HepG2 (cell line): ENCODE results near the gene GALR2. TPM values are rescaled to one million over a fixed set of nuclear protein-coding genes. Genes with fewer than 3 reads are reported as not detected.
A peak's percentile ranks its signal among the peaks of the same experiment; 100 is the strongest.

Experiments used
- ATAC-seq: fragments of 200-7000 bp; cut with Tn5 transposase; 3 replicates; pipeline ENCODE4 v1.9.1; 2020; ENCODE audit warnings: mild to moderate bottlenecking, moderate library complexity
- BruUV-seq: library from RNA; stranded (reverse); fragments of 400-500 nt; replicated peaks from 2 replicates; lab custom pipeline; 2021; lab: Mats Ljungman, UMichigan
- CTCF ChIA-PET: fragments of 300-600 bp; formaldehyde crosslinking; extraction: SDS; loops from one replicate; lab custom pipeline; 2021; ENCODE audit warnings: low total read pairs, inconsistent platforms, low intra/inter-chr PET ratio; lab: Yijun Ruan, JAX
- POLR2A ChIA-PET: fragments of 350-600 bp; sonication (Branson Sonifier 250); formaldehyde crosslinking; loops from one replicate; lab custom pipeline; 2020; ENCODE audit warnings: antibody characterized with exemption, inconsistent platforms; lab: Yijun Ruan, JAX
- DNase-seq: peaks from one replicate; pipeline ENCODE4 v3.0.0-alpha.2; 2015; ENCODE audit warnings: low spot score
- FAIRE-seq: peaks from 3 replicates; lab custom pipeline; 2011; peaks lifted over from hg19 to GRCh38; lab: Jason Lieb, UNC
- H2AFZ ChIP-seq: one replicate; pipeline ENCODE4 v1.6.1; 2011; ENCODE audit warnings: low read length, inconsistent platforms
- H3K27ac ChIP-seq: fragments of 300-600 bp; 3 replicates; pipeline ENCODE4 v1.8.0; 2011; ENCODE audit warnings: mixed run types, mild to moderate bottlenecking, mixed read lengths, low read length, inconsistent platforms; ENCODE audit not compliant: insufficient read depth; ENCODE audit errors: extremely low read length
- H3K27me3 ChIP-seq, 2 experiments: fragments of 200-600 bp in 1 of 2; 2 replicates in 1 of 2; 3 replicates in 1 of 2; pipeline versions ENCODE4 v1.6.0 to v1.8.0; 2011; ENCODE audit warnings: low read length in 2 of 2, mild to moderate bottlenecking in 2 of 2, moderate library complexity in 2 of 2, inconsistent platforms in 1 of 2; ENCODE audit not compliant: insufficient read depth in 2 of 2, control insufficient read depth in 1 of 2
- H3K36me3 ChIP-seq, 2 experiments: fragments of 200-600 bp in 1 of 2; replicated peaks in 1 of 2; 2 replicates in 1 of 2; 3 replicates in 1 of 2; pipeline versions ENCODE4 v1.5.1 to v1.8.0; 2011; ENCODE audit warnings: low read length in 2 of 2, inconsistent platforms in 1 of 2; ENCODE audit not compliant: insufficient read depth in 2 of 2, control insufficient read depth in 1 of 2
- H3K4me1 ChIP-seq: 2 replicates; pipeline ENCODE4 v1.5.1; 2012; ENCODE audit warnings: low read length, inconsistent platforms; ENCODE audit not compliant: insufficient read depth
- H3K4me2 ChIP-seq: 2 replicates; pipeline ENCODE4 v1.6.0; 2011; ENCODE audit warnings: low read depth, low read length, inconsistent platforms
- H3K4me3 ChIP-seq, 3 experiments: fragments of 200-600 bp in 1 of 3; sonication (generic), shearing (Covaris generic) in 1 of 3; replicated peaks in 1 of 3; 2 replicates each; pipeline ENCODE4 v1.5.1; 2011 to 2016; ENCODE audit warnings: low read length in 3 of 3, inconsistent platforms in 2 of 3, low read depth in 2 of 3, mild to moderate bottlenecking in 2 of 3, control low read depth in 1 of 3, mixed read lengths in 1 of 3; ENCODE audit not compliant: insufficient read depth in 1 of 3
- H3K79me2 ChIP-seq: one replicate; pipeline ENCODE4 v1.6.1; 2011; ENCODE audit warnings: low read length, inconsistent platforms; ENCODE audit not compliant: insufficient read depth
- H3K9ac ChIP-seq: 2 replicates; pipeline ENCODE4 v1.6.0; 2011; ENCODE audit warnings: mild to moderate bottlenecking, low read depth, low read length, inconsistent platforms; ENCODE audit not compliant: insufficient read depth
- H3K9me3 ChIP-seq: 2 replicates; pipeline ENCODE4 v1.5.1; 2012; ENCODE audit warnings: mild to moderate bottlenecking, low read length
- H4K20me1 ChIP-seq: 2 replicates; pipeline ENCODE4 v1.6.0; 2011; ENCODE audit warnings: inconsistent platforms, mild to moderate bottlenecking, low read length, moderate library complexity; ENCODE audit not compliant: insufficient read depth
- AGO2 ChIP-seq: fragments of 200-400 bp; formaldehyde crosslinking; optimal IDR thresholded peaks from 2 replicates; pipeline ENCODE3; 2017; ENCODE audit warnings: mild to moderate bottlenecking, low read depth, low read length, moderate library complexity
- BCL3 ChIP-seq: sonication (generic); formaldehyde crosslinking; IDR thresholded peaks from 2 replicates; pipeline ENCODE4 v1.5.1; 2020; ENCODE audit warnings: mild to moderate bottlenecking, missing genetic modification reagents, moderate library complexity
- ELF3 ChIP-seq: IDR thresholded peaks from 2 replicates; pipeline ENCODE4 v1.6.1; 2016; ENCODE audit warnings: missing genetic modification reagents, missing compliant biosample characterization
- ETV6 ChIP-seq: sonication (generic); formaldehyde crosslinking; conservative IDR thresholded peaks from 2 replicates; pipeline ENCODE4 v1.4.0; 2020; ENCODE audit warnings: missing genetic modification reagents
- HDAC2 ChIP-seq: sonication (generic); formaldehyde crosslinking; IDR thresholded peaks from 2 replicates; pipeline ENCODE4 v1.4.0; 2020; ENCODE audit warnings: missing genetic modification reagents
- HNF4G ChIP-seq, 2 experiments: sonication (generic) in 1 of 2; formaldehyde crosslinking in 1 of 2; IDR thresholded peaks; 2 replicates each; pipeline versions ENCODE4 v1.4.0 to v1.6.1; 2011 to 2020; ENCODE audit warnings: borderline replicate concordance in 2 of 2, low read depth in 2 of 2, mild to moderate bottlenecking in 2 of 2, low read length in 1 of 2, missing genetic modification reagents in 1 of 2, moderate library complexity in 1 of 2
- KDM6A ChIP-seq: IDR thresholded peaks from 2 replicates; pipeline ENCODE4 v1.6.1; 2016; ENCODE audit warnings: low read depth
- KLF16 ChIP-seq, 2 experiments: sonication (generic) in 1 of 2; formaldehyde crosslinking in 1 of 2; IDR thresholded peaks; 2 replicates each; pipeline versions ENCODE4 v1.6.1 to v1.8.0; 2016 to 2023; ENCODE audit warnings: missing genetic modification reagents in 2 of 2, missing compliant biosample characterization in 1 of 2
- KMT2A ChIP-seq: sonication (generic); formaldehyde crosslinking; IDR thresholded peaks from 2 replicates; pipeline ENCODE4 v1.4.0; 2020; ENCODE audit warnings: missing genetic modification reagents
- MTF2 ChIP-seq: sonication (generic); formaldehyde crosslinking; IDR thresholded peaks from 2 replicates; pipeline ENCODE4 v1.5.0; 2020; ENCODE audit warnings: missing genetic modification reagents, borderline replicate concordance
- POLR2AphosphoS2 ChIP-seq: IDR thresholded peaks from 2 replicates; pipeline ENCODE4 v1.6.1; 2011; ENCODE audit warnings: low read depth, low read length, improper control_type of control experiment
- RORA ChIP-seq: sonication (generic); formaldehyde crosslinking; IDR thresholded peaks from 2 replicates; pipeline ENCODE4 v1.5.0; 2020; ENCODE audit warnings: mild to moderate bottlenecking, missing genetic modification reagents, moderate library complexity
- SNAPC2 ChIP-seq: sonication (generic); formaldehyde crosslinking; IDR thresholded peaks from 2 replicates; pipeline ENCODE4 v1.8.1; 2022; ENCODE audit warnings: mild to moderate bottlenecking, missing genetic modification reagents
- SNRNP70 ChIP-seq: fragments of 200-400 bp; formaldehyde crosslinking; IDR thresholded peaks from 2 replicates; pipeline ENCODE4 v1.6.1; 2017; ENCODE audit warnings: mild to moderate bottlenecking, low read depth, low read length, moderate library complexity
- TBL1XR1 ChIP-seq: fragments of 150-350 bp; IDR thresholded peaks from 2 replicates; pipeline ENCODE4 v1.6.1; 2014; ENCODE audit warnings: borderline replicate concordance, low read length; ENCODE audit not compliant: partially characterized antibody
- TRAFD1 ChIP-seq: sonication (generic); formaldehyde crosslinking; IDR thresholded peaks from 2 replicates; pipeline ENCODE4 v1.5.1; 2020; ENCODE audit warnings: missing genetic modification reagents, mild to moderate bottlenecking, borderline replicate concordance
- ZBTB33 ChIP-seq: sonication (generic); formaldehyde crosslinking; IDR thresholded peaks from 2 replicates; pipeline ENCODE4 v1.4.0; 2020; ENCODE audit warnings: missing genetic modification reagents
- ZEB1 ChIP-seq: IDR thresholded peaks from 2 replicates; pipeline ENCODE4 v1.6.1; 2012; ENCODE audit warnings: mild to moderate bottlenecking, low read depth, inconsistent platforms; ENCODE audit not compliant: insufficient replicate concordance
- ZNF878 ChIP-seq: sonication (generic); formaldehyde crosslinking; IDR thresholded peaks from 2 replicates; pipeline ENCODE4 v1.8.1; 2023; ENCODE audit warnings: mild to moderate bottlenecking, missing genetic modification reagents, moderate library complexity
- WGBS: methylation state at CpG from one replicate; pipeline ENCODE4 v1.1.6; 2017; ENCODE audit warnings: low lambda C conversion rate; 5-methylcytosine and 5-hydroxymethylcytosine counted together
- in situ Hi-C: cut with HindIII; loops from 2 replicates; pipeline ENCODE4 v1.10.0; 2017; ENCODE audit warnings: low pct_unique_long_range_greater_than_20kb; ENCODE audit not compliant: extremely low pct_ligation_motif_present
- intact Hi-C: fragments of 100-400 bp; cut with micrococcal nuclease; formaldehyde crosslinking; loops from one replicate; pipeline ENCODE4 v1.10.0; 2022; ENCODE audit not compliant: unreplicated experiment
- polyA plus RNA-seq, 8 experiments: library from polyadenylated mRNA; depleted of rRNA in 3 of 8; stranded (reverse) in 7 of 8; unstranded in 1 of 8; fragments of >200 nt; fragmentation: Illumina TruSeq in 4 of 8; extraction: Trizol in 4 of 8; gene quantifications; 2 replicates each; pipeline versions ENCODE4 v1.2.1 to v1.2.3, GENCODE V29; 2011 to 2016; ENCODE audit warnings: low read depth in 4 of 8, missing spikeins in 1 of 8, mixed read lengths in 1 of 8; ENCODE audit not compliant: insufficient read depth in 1 of 8
- total RNA-seq, 5 experiments: library from RNA; depleted of rRNA; stranded (reverse); fragments of >200 nt; fragmentation: Illumina TruSeq; extraction: Trizol; gene quantifications; 2 replicates each; pipeline ENCODE4 v1.2.3, GENCODE V29; 2016; ENCODE audit warnings: low read depth in 1 of 5

The GALR2 gene
- total and polyA plus RNA-seq, 2 of the 13 experiments (the other 11 are each of a cell fraction or from before 2014, with no cell fraction given): 0.48 to 0.58 TPM

- no peak for DNase-seq
- H2AFZ ChIP-seq: no peak overlapping the region
- no TSS peak for BruUV-seq
- H3K36me3 ChIP-seq: no peaks in the 10 kb centered on the region
- ATAC-seq: no peak
- no peak overlapping the region; a peak in 1 of 6 replicates for H3K4me3 ChIP-seq
- H3K27ac ChIP-seq: no peak overlapping the region
- H3K79me2 ChIP-seq: peaks cover 2% of the 10 kb centered on the region
- in situ Hi-C loops: no loop called here
- H3K9me3 ChIP-seq: no peaks in the 10 kb centered on the region
- 73% methylated on average over 82 of the region's 82 CpGs for WGBS
- H3K4me2 ChIP-seq: peak overlapping the region; percentile 10; the same call in 1 of the 2 replicates
- FAIRE-seq: no peak
- ChIA-PET POLR2A (interaction anchor here (1.0 to 1.2 kb wide), 2 partner anchors 45 to 297 kb away, joined by 3 to 5 read pairs; a partner anchor contains a TSS), CTCF (no interaction called here)
- intact Hi-C loops: no loop called here
- H4K20me1 ChIP-seq: 0 out of 2 replicates have a peak, but pooled peaks cover 5% of the 10 kb centered on the region
- H3K9ac ChIP-seq: no peak overlapping the region
- H3K27me3 ChIP-seq: peaks cover 24 to 57% of the 10 kb centered on the region in 2 experiments; a peak in 4 of 5 replicates
- H3K4me1 ChIP-seq: peaks cover 45% of the 10 kb centered on the region
- TF ChIP-seq MTF2 (CRISPR knock-in tag) (no peak), TRAFD1 (CRISPR knock-in tag) (no peak), BCL3 (no peak), AGO2 (peak; percentile 70), ETV6 (CRISPR knock-in tag) (no peak), HDAC2 (CRISPR knock-in tag) (no peak), ZNF878 (no peak), KDM6A (CRISPR knock-in tag) (no peak), POLR2AphosphoS2 (peak; percentile 34; the same call in 1 of the 2 replicates), KMT2A (no peak), RORA (no peak), HNF4G (IDR thresholded peaks at IDR 0.05; ENCODE audit: borderline replicate concordance, low read depth, low read length) (no peak), HNF4G (CRISPR knock-in tag; IDR thresholded peaks at IDR 0.05; ENCODE audit: borderline replicate concordance, low read depth) (no peak), SNRNP70 (no peak), ZEB1 (no peak), KLF16 (CRISPR knock-in tag; IDR thresholded peaks at IDR 0.05) (no peak), TBL1XR1 (no peak), ZBTB33 (CRISPR knock-in tag) (peak; percentile 24; the same call in 1 of the 2 replicates), SNAPC2 (CRISPR knock-in tag) (no peak), ELF3 (CRISPR knock-in tag) (no peak)
Observed at GRCh38 chr17:76076765-76077583, 2.4 kb downstream of the GALR2 start.
